PC-9 (cell line): ENCODE measurements around the gene LRP2. TPM values are rescaled to one million over a fixed set of nuclear protein-coding genes. Genes with fewer than 3 reads are reported as not detected.

Experiments
- BruUV-seq: library from RNA; stranded (reverse); fragments of 400-500 nt; replicated peaks from 2 replicates; lab custom pipeline; 2021; lab: Mats Ljungman, UMichigan
- CTCF ChIA-PET: fragments of 300-600 bp; sonication (Branson Sonifier 250); formaldehyde crosslinking; loops from one replicate; lab custom pipeline; 2022; ENCODE audit warnings: antibody characterized with exemption; lab: Charles Lee
- POLR2A ChIA-PET: fragments of 300-600 bp; sonication (Branson Sonifier 250); formaldehyde crosslinking; loops from one replicate; lab custom pipeline; 2022; ENCODE audit warnings: antibody characterized with exemption; ENCODE audit not compliant: unreplicated experiment; lab: Charles Lee
- DNase-seq, 2 experiments: peaks; one replicate each; pipeline versions ENCODE4 v3.0.0 to v3.0.0-alpha.2; 2015 to 2022; ENCODE audit warnings: mixed read lengths in 1 of 2
- H2AFZ ChIP-seq: fragments of 200-600 bp; sonication (generic); 2 replicates; pipeline ENCODE4 v1.8.1; 2017; ENCODE audit warnings: antibody characterized with exemption
- H3F3A ChIP-seq: fragments of 200-600 bp; sonication (generic); 2 replicates; pipeline ENCODE4 v1.8.1; 2017; ENCODE audit warnings: antibody characterized with exemption, mild to moderate bottlenecking, low read depth; ENCODE audit not compliant: insufficient read depth
- H3K27ac ChIP-seq: fragments of 200-600 bp; sonication (generic); 2 replicates; pipeline ENCODE4 v1.6.1; 2016; ENCODE audit warnings: mixed run types
- H3K27me3 ChIP-seq: fragments of 200-600 bp; sonication (generic); 2 replicates; pipeline ENCODE4 v1.6.1; 2016; ENCODE audit warnings: low read depth, mixed run types; ENCODE audit not compliant: insufficient read depth
- H3K36me3 ChIP-seq: fragments of 200-600 bp; sonication (generic); 2 replicates; pipeline ENCODE4 v1.6.1; 2016; ENCODE audit warnings: low read depth, mixed run types
- H3K4me1 ChIP-seq: fragments of 200-600 bp; sonication (generic); replicated peaks from 2 replicates; pipeline ENCODE4 v1.6.1; 2016; ENCODE audit warnings: mixed run types; ENCODE audit not compliant: insufficient read depth
- H3K4me2 ChIP-seq: fragments of 200-600 bp; sonication (generic); 2 replicates; pipeline ENCODE4 v1.6.1; 2017; ENCODE audit warnings: mixed run types
- H3K4me3 ChIP-seq: fragments of 200-600 bp; sonication (generic); 2 replicates; pipeline ENCODE4 v1.6.1; 2016; ENCODE audit warnings: mixed run types
- H3K79me2 ChIP-seq: fragments of 200-600 bp; sonication (generic); 2 replicates; pipeline ENCODE4 v1.6.1; 2017; ENCODE audit warnings: low read depth, mixed run types
- H3K9me2 ChIP-seq: fragments of 200-600 bp; sonication (generic); 2 replicates; pipeline ENCODE4 v1.8.1; 2017; ENCODE audit warnings: mild to moderate bottlenecking; ENCODE audit not compliant: insufficient read depth
- H3K9me3 ChIP-seq: fragments of 200-600 bp; sonication (generic); 2 replicates; pipeline ENCODE4 v1.8.1; 2016; ENCODE audit warnings: low read depth; ENCODE audit not compliant: insufficient read depth
- H4K20me1 ChIP-seq: fragments of 200-600 bp; sonication (generic); 2 replicates; pipeline ENCODE4 v1.8.1; 2017; ENCODE audit not compliant: insufficient read depth
- CTCF ChIP-seq: fragments of 200-600 bp; sonication (generic); conservative IDR thresholded peaks from 2 replicates; pipeline ENCODE4 v1.6.1; 2017; ENCODE audit warnings: mixed run types, antibody characterized with exemption, mild to moderate bottlenecking, moderate library complexity
- EZH2 ChIP-seq: fragments of 200-600 bp; sonication (generic); IDR thresholded peaks from 2 replicates; pipeline ENCODE4 v1.8.0; 2017; ENCODE audit warnings: antibody characterized with exemption, low read depth
- intact Hi-C: fragments of 100-400 bp; cut with micrococcal nuclease; formaldehyde crosslinking; loops from one replicate; pipeline ENCODE4 v1.10.0; 2022; ENCODE audit not compliant: unreplicated experiment
- total RNA-seq: library from RNA; stranded (reverse); gene quantifications from 2 replicates; pipeline ENCODE4 v1.2.3, GENCODE V29; 2021

LRP2 gene
- total RNA-seq, 1 experiment from 2014 or later: not detected

- no peak overlapping the region for H3K4me2 ChIP-seq
- H2AFZ ChIP-seq: no peak overlapping the region
- no peak for TF ChIP-seq EZH2
- TF ChIP-seq CTCF: no peak
- no peaks in the 10 kb centered on the region for H3K36me3 ChIP-seq
- H3F3A ChIP-seq: peaks cover 3% of the 10 kb centered on the region; the same call in 1 of the 2 replicates
- no peak for DNase-seq
- no TSS peak for BruUV-seq
- CTCF ChIA-PET: no interaction called here
- no peaks in the 10 kb centered on the region for H3K9me2 ChIP-seq
- intact Hi-C loops: no loop called here
- no peak overlapping the region for H3K4me3 ChIP-seq
- no peaks in the 10 kb centered on the region for H4K20me1 ChIP-seq
- H3K27ac ChIP-seq: no peak overlapping the region
- POLR2A ChIA-PET: no interaction called here
- H3K4me1 ChIP-seq: peaks cover 8% of the 10 kb centered on the region
- peaks cover 5% of the 10 kb centered on the region; the same call in 1 of the 2 replicates for H3K9me3 ChIP-seq
- H3K27me3 ChIP-seq: no peaks in the 10 kb centered on the region
- H3K79me2 ChIP-seq: no peaks in the 10 kb centered on the region
These were observed 280.8 kb downstream of the LRP2 start for GRCh38 chr2:169081551-169081950.

GRCh38 chr2:169080250-169081069, 281.9 kb downstream of the LRP2 start:
- BruUV-seq: no TSS peak
- POLR2A ChIA-PET: no interaction called here

GRCh38 chr2:169077674-169078240, 284.6 kb downstream of the LRP2 start:
- Histone ChIP-seq H4K20me1 (no peaks in the 10 kb centered on the region), H3K9me3 (no peaks in the 10 kb centered on the region), H3F3A (no peaks in the 10 kb centered on the region), H3K27ac (no peak overlapping the region), H3K36me3 (no peaks in the 10 kb centered on the region), H3K9me2 (no peaks in the 10 kb centered on the region), H3K4me2 (no peak overlapping the region), H3K4me3 (no peak overlapping the region), H3K27me3 (no peaks in the 10 kb centered on the region), H3K4me1 (no peaks in the 10 kb centered on the region), H2AFZ (no peak overlapping the region), H3K79me2 (no peaks in the 10 kb centered on the region)
- intact Hi-C loops: no loop called here
- CTCF ChIA-PET: no interaction called here
- POLR2A ChIA-PET: no interaction called here
- DNase-seq: no peak
- TF ChIP-seq EZH2: no peak
- no peak for TF ChIP-seq CTCF
- no TSS peak for BruUV-seq

More at GRCh38 chr2:169080250-169081069, 281.9 kb downstream of the LRP2 start:
- H3K79me2 ChIP-seq: no peaks in the 10 kb centered on the region
- H4K20me1 ChIP-seq: no peaks in the 10 kb centered on the region
- DNase-seq: no peak
- H3K27ac ChIP-seq: no peak overlapping the region
- H3K4me3 ChIP-seq: no peak overlapping the region
- no peaks in the 10 kb centered on the region for H3K9me2 ChIP-seq
- H3K4me2 ChIP-seq: no peak overlapping the region
- H3K9me3 ChIP-seq: peaks cover 5% of the 10 kb centered on the region; the same call in 1 of the 2 replicates
- no peaks in the 10 kb centered on the region for H3K36me3 ChIP-seq
- H2AFZ ChIP-seq: no peak overlapping the region
- no peaks in the 10 kb centered on the region for H3F3A ChIP-seq
- H3K27me3 ChIP-seq: no peaks in the 10 kb centered on the region
- intact Hi-C loops: no loop called here
- TF ChIP-seq CTCF (no peak), EZH2 (no peak)
- CTCF ChIA-PET: no interaction called here
- no peaks in the 10 kb centered on the region for H3K4me1 ChIP-seq

Other genes with a start within 250 kb of the LRP2 start
- 0.31 and 0.38 TPM in 2 replicates for gene BBS5, start 117.0 kb upstream of the LRP2 start, total RNA-seq
- not detected in 2 replicates for gene KLHL41, start 147.2 kb upstream of the LRP2 start, total RNA-seq
- gene FASTKD1, start 211.3 kb upstream of the LRP2 start, total RNA-seq: 19.2 and 22.5 TPM in 2 replicates
- gene PPIG, start 221.8 kb upstream of the LRP2 start, total RNA-seq: 28.4 and 34.0 TPM in 2 replicates